ENCODE data around the gene FAM241A. TPM values are rescaled to one million over a fixed set of nuclear protein-coding genes. Genes with fewer than 3 reads are reported as not detected.
"Not testable (repeated sequence)": the region's sequence is repeated elsewhere in the genome, so short reads cannot be mapped to it uniquely, and the experiment has no call there.

FAM241A gene
- total RNA-seq, 1 donor from 2014 or later, result 5.6 TPM

GRCh38 chr4:112168719-112169500, 23.7 kb downstream of the FAM241A start:
- DNase-seq (ENCODE audit: low spot score), result no peak
- peaks cover 39% of the 10 kb centered on the region for H3K4me1 Mint-ChIP-seq (ENCODE audit: low read depth)
- no peak overlapping the region for H3K4me3 Mint-ChIP-seq (ENCODE audit: low read depth)
- peaks cover 2% of the 10 kb centered on the region for H3K27me3 Mint-ChIP-seq (ENCODE audit: low read depth)
- intact Hi-C loops (cut with micrococcal nuclease), result loop anchor here (2.0 kb wide), 1 partner anchor 14 kb away; no protein-coding TSS in a partner anchor
- H3K27ac Mint-ChIP-seq, result no peak overlapping the region
- peaks cover 12% of the 10 kb centered on the region for H3K36me3 Mint-ChIP-seq (ENCODE audit: low read depth)
- H3K9me3 Mint-ChIP-seq, result no peaks in the 10 kb centered on the region

- Mint-ChIP-seq H3K27ac (no peak overlapping the region), H3K36me3 (ENCODE audit: low read depth) (peaks cover 20% of the 10 kb centered on the region), H3K9me3 (no peaks in the 10 kb centered on the region), H3K27me3 (ENCODE audit: low read depth) (peaks cover 2% of the 10 kb centered on the region), H3K4me3 (ENCODE audit: low read depth) (no peak overlapping the region), H3K4me1 (ENCODE audit: low read depth) (peaks cover 36% of the 10 kb centered on the region)
- intact Hi-C loops (cut with micrococcal nuclease), result loop anchor here (2.0 kb wide), 1 partner anchor 18 kb away; no protein-coding TSS in a partner anchor
- DNase-seq (ENCODE audit: low spot score), result no peak
Observed at GRCh38 chr4:112170451-112170993, 25.3 kb downstream of the FAM241A start.

- DNase-seq (ENCODE audit: low spot score); H3K4me3 Mint-ChIP-seq (ENCODE audit: low read depth); H3K27ac Mint-ChIP-seq; H3K9me3 Mint-ChIP-seq; H3K27me3 Mint-ChIP-seq (ENCODE audit: low read depth): not testable (repeated sequence)
- intact Hi-C loops (cut with micrococcal nuclease), result loop anchor here (2.0 kb wide), 1 partner anchor 18 kb away; no protein-coding TSS in a partner anchor
- Mint-ChIP-seq H3K4me1 (ENCODE audit: low read depth) (peaks cover 38% of the 10 kb centered on the region), H3K36me3 (ENCODE audit: low read depth) (peaks cover 20% of the 10 kb centered on the region)
Observed at GRCh38 chr4:112171051-112171763, 26.0 kb downstream of the FAM241A start.

GRCh38 chr4:112172180-112172579, 26.9 kb downstream of the FAM241A start:
- Mint-ChIP-seq H3K27me3 (ENCODE audit: low read depth) (peaks cover 2% of the 10 kb centered on the region), H3K4me3 (ENCODE audit: low read depth) (no peak overlapping the region), H3K4me1 (ENCODE audit: low read depth) (peaks cover 44% of the 10 kb centered on the region), H3K36me3 (ENCODE audit: low read depth) (peaks cover 20% of the 10 kb centered on the region), H3K27ac (no peak overlapping the region), H3K9me3 (no peaks in the 10 kb centered on the region)
- intact Hi-C loops (cut with micrococcal nuclease), result loop anchor here (2.0 kb wide), 1 partner anchor 25 kb away; no protein-coding TSS in a partner anchor
- DNase-seq (ENCODE audit: low spot score), result no peak

GRCh38 chr4:112173593-112174558, 28.6 kb downstream of the FAM241A start:
- Mint-ChIP-seq H3K4me3 (ENCODE audit: low read depth) (no peak overlapping the region), H3K27me3 (ENCODE audit: low read depth) (peaks cover 2% of the 10 kb centered on the region), H3K9me3 (no peaks in the 10 kb centered on the region), H3K4me1 (ENCODE audit: low read depth) (peaks cover 40% of the 10 kb centered on the region), H3K36me3 (ENCODE audit: low read depth) (peaks cover 25% of the 10 kb centered on the region), H3K27ac (no peak overlapping the region)
- intact Hi-C loops (cut with micrococcal nuclease), result loop anchor here (2.0 kb wide), 1 partner anchor 27 kb away; no protein-coding TSS in a partner anchor
- DNase-seq (ENCODE audit: low spot score), result no peak

GRCh38 chr4:112175840-112176239, 30.6 kb downstream of the FAM241A start:
- DNase-seq (ENCODE audit: low spot score), result no peak
- Mint-ChIP-seq H3K27ac (no peak overlapping the region), H3K4me1 (ENCODE audit: low read depth) (peaks cover 29% of the 10 kb centered on the region), H3K36me3 (ENCODE audit: low read depth) (peaks cover 22% of the 10 kb centered on the region), H3K4me3 (ENCODE audit: low read depth) (no peak overlapping the region), H3K9me3 (no peaks in the 10 kb centered on the region), H3K27me3 (ENCODE audit: low read depth) (peaks cover 2% of the 10 kb centered on the region)
- intact Hi-C loops (cut with micrococcal nuclease), result no loop called here

- no peaks in the 10 kb centered on the region for H3K9me3 Mint-ChIP-seq
Observed at GRCh38 chr4:112176596-112176995, 31.3 kb downstream of the FAM241A start.

GRCh38 chr4:112178741-112179140, 33.5 kb downstream of the FAM241A start:
- H3K9me3 Mint-ChIP-seq; H3K27ac Mint-ChIP-seq; H3K4me3 Mint-ChIP-seq (ENCODE audit: low read depth); intact Hi-C loops (cut with micrococcal nuclease); H3K27me3 Mint-ChIP-seq (ENCODE audit: low read depth); DNase-seq (ENCODE audit: low spot score): not testable (repeated sequence)
- H3K36me3 Mint-ChIP-seq (ENCODE audit: low read depth), result peaks cover 28% of the 10 kb centered on the region
- H3K4me1 Mint-ChIP-seq (ENCODE audit: low read depth), result peaks cover 37% of the 10 kb centered on the region

More at GRCh38 chr4:112176596-112176995, 31.3 kb downstream of the FAM241A start:
- intact Hi-C loops (cut with micrococcal nuclease), result no loop called here
- Mint-ChIP-seq H3K36me3 (ENCODE audit: low read depth) (peaks cover 21% of the 10 kb centered on the region), H3K4me1 (ENCODE audit: low read depth) (peaks cover 29% of the 10 kb centered on the region), H3K4me3 (ENCODE audit: low read depth) (no peak overlapping the region), H3K27ac (no peak overlapping the region), H3K27me3 (ENCODE audit: low read depth) (peaks cover 2% of the 10 kb centered on the region)
- DNase-seq (ENCODE audit: low spot score), result no peak

GRCh38 chr4:112181358-112182000, 36.2 kb downstream of the FAM241A start:
- intact Hi-C loops (cut with micrococcal nuclease), result loop anchor here (5.0 to 10.0 kb wide), 2 partner anchors 51 to 553 kb away; partner anchors contain the start of gene AP1AR

GRCh38 chr4:112182604-112183003, 37.4 kb downstream of the FAM241A start:
- H3K36me3 Mint-ChIP-seq (ENCODE audit: low read depth), result peaks cover 30% of the 10 kb centered on the region
- H3K27ac Mint-ChIP-seq, result no peak overlapping the region
- H3K4me1 Mint-ChIP-seq (ENCODE audit: low read depth), result peaks cover 33% of the 10 kb centered on the region
- no peaks in the 10 kb centered on the region for H3K9me3 Mint-ChIP-seq
- no peak for DNase-seq (ENCODE audit: low spot score)
- no peaks in the 10 kb centered on the region for H3K27me3 Mint-ChIP-seq (ENCODE audit: low read depth)
- no peak overlapping the region for H3K4me3 Mint-ChIP-seq (ENCODE audit: low read depth)
- intact Hi-C loops (cut with micrococcal nuclease), result loop anchor here (2.0 to 10.0 kb wide), 3 partner anchors 14 to 552 kb away; partner anchors contain the start of gene AP1AR

More at GRCh38 chr4:112181358-112182000, 36.2 kb downstream of the FAM241A start:
- Mint-ChIP-seq H3K4me1 (ENCODE audit: low read depth) (peaks cover 37% of the 10 kb centered on the region), H3K36me3 (ENCODE audit: low read depth) (peaks cover 23% of the 10 kb centered on the region), H3K4me3 (ENCODE audit: low read depth) (no peak overlapping the region), H3K27me3 (ENCODE audit: low read depth) (no peaks in the 10 kb centered on the region), H3K9me3 (no peaks in the 10 kb centered on the region), H3K27ac (no peak overlapping the region)
- DNase-seq (ENCODE audit: low spot score), result no peak

- Mint-ChIP-seq H3K9me3 (no peaks in the 10 kb centered on the region), H3K4me3 (ENCODE audit: low read depth) (no peak overlapping the region), H3K4me1 (ENCODE audit: low read depth) (peaks cover 34% of the 10 kb centered on the region), H3K36me3 (ENCODE audit: low read depth) (peaks cover 33% of the 10 kb centered on the region), H3K27ac (peak overlapping the region; percentile 35), H3K27me3 (ENCODE audit: low read depth) (no peaks in the 10 kb centered on the region)
- intact Hi-C loops (cut with micrococcal nuclease), result loop anchor here (2.0 to 10.0 kb wide), 3 partner anchors 14 to 552 kb away; partner anchors contain the start of gene AP1AR
- DNase-seq (ENCODE audit: low spot score), result no peak
Observed at GRCh38 chr4:112183252-112183651, 38.0 kb downstream of the FAM241A start.
